ENCODE results near the gene TKFC. TPM values are rescaled to one million over a fixed set of nuclear protein-coding genes. Genes with fewer than 3 reads are reported as not detected.

The TKFC gene
- total RNA-seq, 1 donor from 2014 or later: 7.3 TPM

DNA sequence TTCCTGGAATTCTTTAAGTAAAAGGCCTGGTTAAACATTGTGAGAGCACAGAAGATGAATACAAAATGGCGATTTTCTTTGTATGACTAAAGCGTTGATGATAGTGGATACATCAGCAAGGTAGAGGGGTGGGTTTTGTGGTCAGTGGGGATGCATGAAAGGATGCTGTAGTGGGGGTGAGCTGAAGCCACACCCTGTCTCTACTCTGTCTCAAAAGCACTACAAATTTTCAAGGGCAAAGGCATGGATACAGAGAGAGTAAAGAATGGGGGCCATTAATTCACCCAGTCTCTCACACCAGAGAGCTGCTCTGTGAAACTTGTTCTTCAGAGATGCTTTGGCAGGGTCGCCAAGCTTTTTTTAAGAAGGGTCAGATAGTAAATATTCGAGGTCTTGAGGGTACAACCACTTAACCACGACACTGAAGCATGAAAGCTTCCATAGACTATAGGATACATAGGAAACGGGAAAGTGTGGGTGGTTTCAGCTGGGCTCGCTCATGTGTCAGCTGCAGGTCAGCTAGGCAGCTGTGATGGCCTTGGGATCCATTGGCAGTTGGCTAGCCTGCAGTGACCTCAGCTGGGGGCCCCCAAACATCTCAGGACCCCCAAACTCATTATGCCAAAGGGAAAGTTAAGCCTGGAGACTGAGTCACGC lies 37.4 kb downstream of the TKFC start:
- DNase-seq (ENCODE audit: low spot score in 2 of 2): no peak
- Histone ChIP-seq H3K4me3 (no peak overlapping the region), H3K9me3 (no peaks in the 10 kb centered on the region), H3K4me1 (no peaks in the 10 kb centered on the region), H3K36me3 (peaks cover 41 to 55% of the 10 kb centered on the region in 2 donors), H3K27me3 (no peaks in the 10 kb centered on the region), H3K27ac (peak overlapping the region; percentile 20 to 50)
- TF ChIP-seq, protein P1, sequence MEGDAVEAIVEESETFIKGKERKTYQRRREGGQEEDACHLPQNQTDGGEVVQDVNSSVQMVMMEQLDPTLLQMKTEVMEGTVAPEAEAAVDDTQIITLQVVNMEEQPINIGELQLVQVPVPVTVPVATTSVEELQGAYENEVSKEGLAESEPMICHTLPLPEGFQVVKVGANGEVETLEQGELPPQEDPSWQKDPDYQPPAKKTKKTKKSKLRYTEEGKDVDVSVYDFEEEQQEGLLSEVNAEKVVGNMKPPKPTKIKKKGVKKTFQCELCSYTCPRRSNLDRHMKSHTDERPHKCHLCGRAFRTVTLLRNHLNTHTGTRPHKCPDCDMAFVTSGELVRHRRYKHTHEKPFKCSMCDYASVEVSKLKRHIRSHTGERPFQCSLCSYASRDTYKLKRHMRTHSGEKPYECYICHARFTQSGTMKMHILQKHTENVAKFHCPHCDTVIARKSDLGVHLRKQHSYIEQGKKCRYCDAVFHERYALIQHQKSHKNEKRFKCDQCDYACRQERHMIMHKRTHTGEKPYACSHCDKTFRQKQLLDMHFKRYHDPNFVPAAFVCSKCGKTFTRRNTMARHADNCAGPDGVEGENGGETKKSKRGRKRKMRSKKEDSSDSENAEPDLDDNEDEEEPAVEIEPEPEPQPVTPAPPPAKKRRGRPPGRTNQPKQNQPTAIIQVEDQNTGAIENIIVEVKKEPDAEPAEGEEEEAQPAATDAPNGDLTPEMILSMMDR (IDR thresholded peaks at IDR 0.05): no peak
- intact Hi-C loops (cut with DNase I): no loop called here

DNA sequence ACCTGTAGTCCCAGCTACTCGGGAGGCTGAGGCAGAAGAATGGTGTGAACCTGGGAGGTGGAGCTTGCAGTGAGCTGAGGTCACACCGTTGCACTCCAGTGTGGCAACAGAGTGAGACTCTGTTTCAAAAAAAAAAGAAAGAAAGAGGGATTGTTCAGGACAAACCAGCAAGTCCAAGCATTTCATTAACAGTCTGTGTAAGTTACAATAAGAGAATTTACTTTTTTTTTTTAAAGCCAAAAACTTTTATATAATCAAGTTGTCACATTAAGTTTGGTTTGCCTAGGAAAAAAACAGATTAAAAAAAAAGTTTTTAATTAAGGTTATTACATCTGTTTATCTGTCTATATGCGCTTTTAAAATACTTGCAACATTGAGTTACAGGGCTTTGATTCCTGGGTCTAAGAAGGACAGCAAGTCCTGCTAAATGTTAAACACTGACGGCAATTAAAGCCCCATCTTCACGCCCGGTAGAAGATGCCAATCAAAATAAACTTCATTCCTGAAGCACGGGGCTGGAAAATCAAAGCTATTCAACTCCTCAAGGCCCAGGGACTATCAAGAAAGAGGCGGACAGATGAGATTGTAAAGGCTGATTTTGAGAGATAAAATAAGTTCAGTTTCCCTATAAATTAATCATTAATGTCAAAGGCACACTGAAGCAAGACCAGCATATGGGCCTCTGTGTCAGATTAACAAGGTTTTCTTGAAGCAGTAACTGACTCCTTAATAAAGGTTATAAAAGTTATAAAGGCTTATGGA lies 39.8 kb downstream of the TKFC start:
- Histone ChIP-seq H3K27ac (no peak overlapping the region), H3K27me3 (no peaks in the 10 kb centered on the region), H3K4me3 (no peak overlapping the region), H3K36me3 (peaks cover 18 to 31% of the 10 kb centered on the region in 2 donors), H3K4me1 (peaks cover 0 to 1% of the 10 kb centered on the region in 2 donors), H3K9me3 (no peaks in the 10 kb centered on the region)
- no peak for DNase-seq (ENCODE audit: low spot score in 2 of 2)
- intact Hi-C loops (cut with DNase I): no loop called here
- TF ChIP-seq, protein P1 (IDR thresholded peaks at IDR 0.05): no peak

DNA sequence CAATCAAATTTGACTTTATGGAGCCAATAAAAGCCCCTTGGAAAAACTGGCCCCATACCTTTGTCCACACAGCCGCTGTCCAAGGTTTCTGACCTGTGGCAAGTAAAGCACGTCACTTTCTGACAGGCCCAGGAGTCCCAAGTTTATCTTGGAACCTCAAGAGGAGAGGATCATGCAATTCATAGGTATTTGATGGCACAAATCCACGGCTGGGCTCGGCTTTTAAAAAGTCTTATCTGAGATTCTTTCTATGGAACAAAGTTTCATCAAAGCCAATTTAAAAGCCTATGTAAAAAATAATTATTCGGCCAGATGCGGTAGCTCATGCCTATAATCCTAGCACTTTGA lies 42.7 kb downstream of the TKFC start:
- H3K36me3 ChIP-seq: peaks cover 0 to 3% of the 10 kb centered on the region in 2 donors
- intact Hi-C loops (cut with DNase I): no loop called here
- TF ChIP-seq, protein P1 (IDR thresholded peaks at IDR 0.05): no peak
- H3K9me3 ChIP-seq: no peaks in the 10 kb centered on the region
- no peak for DNase-seq (ENCODE audit: low spot score in 2 of 2)
- H3K4me1 ChIP-seq: peaks cover 0 to 15% of the 10 kb centered on the region in 2 donors
- peak overlapping the region in 1 of 2 donors; percentile 19 for H3K27ac ChIP-seq
- H3K27me3 ChIP-seq: no peaks in the 10 kb centered on the region
- H3K4me3 ChIP-seq: no peak overlapping the region

DNA sequence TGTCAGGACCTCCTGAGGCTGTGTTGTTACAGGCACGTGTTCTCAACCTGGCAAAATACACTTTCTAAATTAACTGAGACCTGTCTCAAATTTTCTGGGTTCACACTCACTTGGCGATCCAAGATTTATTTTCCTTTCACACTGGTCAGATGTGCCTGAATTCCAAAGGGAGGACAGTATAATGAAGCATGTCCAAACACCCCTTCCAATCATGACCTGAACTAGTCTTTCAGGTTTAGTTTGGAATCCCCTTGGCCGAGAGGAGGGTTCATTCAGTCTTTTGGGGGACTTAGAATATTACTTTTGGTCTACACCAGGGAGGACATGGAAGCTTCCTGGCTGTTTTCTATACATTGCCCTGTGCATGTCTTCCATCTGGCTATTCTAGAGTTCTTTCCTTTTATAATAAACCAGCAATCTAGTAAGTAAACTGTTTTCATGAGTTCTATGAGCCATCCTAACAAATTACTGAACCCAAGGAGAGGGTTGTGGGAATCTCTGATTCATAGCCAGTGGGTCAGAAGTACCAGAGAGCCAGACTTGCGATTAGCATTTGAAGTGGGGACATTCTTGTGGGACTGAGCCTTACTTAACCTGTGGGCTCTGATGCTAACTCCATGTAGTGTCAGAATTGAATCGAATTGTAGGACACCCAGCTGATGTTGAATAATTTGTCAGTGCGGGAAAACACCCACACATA lies 44.6 kb downstream of the TKFC start:
- no peak for DNase-seq (ENCODE audit: low spot score in 2 of 2)
- peak overlapping the region; percentile 44 to 88 for H3K27ac ChIP-seq
- intact Hi-C loops (cut with DNase I): loop anchor here (1.0 kb wide), 1 partner anchor 15 kb away; the partner anchor contains the start of gene TMEM138
- H3K4me3 ChIP-seq: no peak overlapping the region
- H3K36me3 ChIP-seq: no peaks in the 10 kb centered on the region
- no peaks in the 10 kb centered on the region for H3K27me3 ChIP-seq
- H3K9me3 ChIP-seq: no peaks in the 10 kb centered on the region
- TF ChIP-seq, protein P1 (IDR thresholded peaks at IDR 0.05): no peak
- H3K4me1 ChIP-seq: peaks cover 0 to 15% of the 10 kb centered on the region in 2 donors

DNA sequence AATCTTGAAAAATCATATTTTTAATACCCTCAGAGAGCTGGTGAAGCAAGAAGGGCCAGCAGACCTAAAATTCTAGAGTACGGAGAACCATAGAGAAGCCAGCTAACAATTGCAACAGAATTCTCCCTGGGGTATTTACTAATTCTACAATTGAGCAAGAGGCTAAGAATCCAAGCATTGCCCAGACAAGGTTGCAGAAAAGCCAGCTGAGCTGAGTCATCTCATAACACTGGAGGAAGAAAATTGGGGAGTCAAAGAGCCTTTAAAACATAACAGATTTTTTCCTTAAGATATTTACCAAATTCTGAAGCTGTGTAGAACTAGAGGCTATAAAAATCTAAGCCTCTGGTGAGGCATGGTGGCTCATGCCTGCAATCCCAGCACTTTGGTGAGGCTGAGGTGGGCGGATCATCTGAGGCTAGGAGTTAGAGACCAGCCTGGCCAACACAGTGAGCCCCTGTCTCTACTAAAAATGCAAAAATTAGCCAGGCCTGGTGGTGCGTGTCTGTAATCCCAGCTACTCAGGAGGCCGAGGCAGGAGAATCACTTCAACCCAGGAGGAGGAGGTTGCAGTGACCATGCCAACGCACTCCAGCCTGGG lies 45.8 kb downstream of the TKFC start:
- DNase-seq (ENCODE audit: low spot score in 2 of 2): peak in 1 of 2 donors; percentile 85
- no peak overlapping the region for H3K4me3 ChIP-seq
- H3K4me1 ChIP-seq: peaks cover 0 to 15% of the 10 kb centered on the region in 2 donors
- no peaks in the 10 kb centered on the region for H3K9me3 ChIP-seq
- H3K27ac ChIP-seq: peak overlapping the region; percentile 81 to 88
- intact Hi-C loops (cut with DNase I): loop anchor here (1.0 kb wide), 1 partner anchor 17 kb away; the partner anchor contains the start of gene TMEM138
- no peaks in the 10 kb centered on the region for H3K27me3 ChIP-seq
- no peaks in the 10 kb centered on the region for H3K36me3 ChIP-seq
- TF ChIP-seq, protein P1 (IDR thresholded peaks at IDR 0.05): no peak
